Mesenchymal stem cell (in vitro differentiated cells and primary cell): ENCODE measurements around the gene NHLRC1.

Experiments
- DNase-seq: peaks from one replicate; pipeline ENCODE4 v3.0.0-alpha.2; 2013
- H2AFZ ChIP-seq: one replicate; pipeline ENCODE4 v1.6.1; 2013; ENCODE audit warnings: low read depth, mild to moderate bottlenecking, control low read depth, inconsistent platforms, low read length, moderate library complexity
- H2AK5ac ChIP-seq: 2 replicates; pipeline ENCODE4 v1.6.1; 2013; ENCODE audit warnings: low read length, moderate library complexity, mild to moderate bottlenecking, inconsistent platforms; ENCODE audit not compliant: severe bottlenecking
- H2BK120ac ChIP-seq: one replicate; pipeline ENCODE4 v1.6.1; 2013; ENCODE audit warnings: low read depth, mild to moderate bottlenecking, inconsistent platforms, low read length, moderate library complexity
- H2BK12ac ChIP-seq, 2 experiments: one replicate each; pipeline ENCODE4 v1.6.1; 2013; ENCODE audit warnings: inconsistent platforms in 2 of 2, low read length in 2 of 2, mild to moderate bottlenecking in 2 of 2, moderate library complexity in 2 of 2, control low read depth in 1 of 2
- H2BK15ac ChIP-seq: one replicate; pipeline ENCODE4 v1.6.1; 2013; ENCODE audit warnings: mild to moderate bottlenecking, low read depth, inconsistent platforms; ENCODE audit not compliant: poor library complexity, severe bottlenecking
- H2BK5ac ChIP-seq: 2 replicates; pipeline ENCODE4 v1.6.1; 2013; ENCODE audit warnings: low read depth, mild to moderate bottlenecking, low read length, control low read depth, inconsistent platforms; ENCODE audit not compliant: poor library complexity, severe bottlenecking
- H3K14ac ChIP-seq, 2 experiments: one replicate each; pipeline ENCODE4 v1.6.1; 2013; ENCODE audit warnings: inconsistent platforms in 2 of 2, low read length in 2 of 2, control low read depth in 1 of 2, mild to moderate bottlenecking in 1 of 2, moderate library complexity in 1 of 2
- H3K18ac ChIP-seq, 2 experiments: one replicate each; pipeline ENCODE4 v1.6.1; 2013; ENCODE audit warnings: inconsistent platforms in 2 of 2, low read length in 2 of 2, control low read depth in 1 of 2, low read depth in 1 of 2, mild to moderate bottlenecking in 1 of 2
- H3K23ac ChIP-seq, 2 experiments: one replicate each; pipeline ENCODE4 v1.6.1; 2013; ENCODE audit warnings: inconsistent platforms in 2 of 2, low read length in 2 of 2, mild to moderate bottlenecking in 2 of 2, moderate library complexity in 2 of 2, control low read depth in 1 of 2
- H3K27ac ChIP-seq: 2 replicates; pipeline ENCODE4 v1.5.1; 2013; ENCODE audit warnings: mild to moderate bottlenecking, moderate library complexity, low read length, control low read depth, inconsistent platforms; ENCODE audit not compliant: poor library complexity, severe bottlenecking
- H3K27me3 ChIP-seq, 2 experiments: 2 replicates each; pipeline versions ENCODE4 v1.6.1 to v1.7.0; 2013; ENCODE audit warnings: low read length in 2 of 2, mild to moderate bottlenecking in 2 of 2, moderate library complexity in 2 of 2, control low read depth in 1 of 2, inconsistent platforms in 1 of 2; ENCODE audit not compliant: control insufficient read depth in 1 of 2, insufficient read depth in 1 of 2
- H3K36me3 ChIP-seq, 2 experiments: 2 replicates each; pipeline versions ENCODE4 v1.6.1 to v1.7.0; 2013; ENCODE audit warnings: low read length in 2 of 2, control low read depth in 1 of 2, inconsistent platforms in 1 of 2, low read depth in 1 of 2, mild to moderate bottlenecking in 1 of 2; ENCODE audit not compliant: insufficient read depth in 2 of 2, control insufficient read depth in 1 of 2
- H3K4ac ChIP-seq, 2 experiments: one replicate each; pipeline ENCODE4 v1.6.1; 2013; ENCODE audit warnings: inconsistent platforms in 2 of 2, low read length in 2 of 2, mild to moderate bottlenecking in 2 of 2, moderate library complexity in 2 of 2, control low read depth in 1 of 2, low read depth in 1 of 2
- H3K4me1 ChIP-seq: 2 replicates; pipeline ENCODE4 v1.6.1; 2013; ENCODE audit warnings: low read depth, low read length, control low read depth; ENCODE audit not compliant: control insufficient read depth, insufficient read depth
- H3K4me2 ChIP-seq: 2 replicates; pipeline ENCODE4 v1.6.1; 2013; ENCODE audit warnings: low read length, mild to moderate bottlenecking, inconsistent platforms; ENCODE audit not compliant: poor library complexity, severe bottlenecking
- H3K4me3 ChIP-seq, 2 experiments: 2 replicates each; pipeline versions ENCODE4 v1.5.1 to v1.7.0; 2013; ENCODE audit warnings: low read length in 2 of 2, mild to moderate bottlenecking in 2 of 2, control low read depth in 1 of 2, low read depth in 1 of 2; ENCODE audit not compliant: insufficient read depth in 1 of 2
- H3K79me1 ChIP-seq: replicated peaks from 2 replicates; pipeline ENCODE4 v1.6.1; 2013; ENCODE audit warnings: mild to moderate bottlenecking, control low read depth, low read length, inconsistent platforms; ENCODE audit not compliant: poor library complexity, severe bottlenecking
- H3K9ac ChIP-seq: 2 replicates; pipeline ENCODE4 v1.7.0; 2013; ENCODE audit warnings: mild to moderate bottlenecking, low read length, moderate library complexity
- H3K9me3 ChIP-seq: 2 replicates; pipeline ENCODE4 v1.7.0; 2013; ENCODE audit warnings: mild to moderate bottlenecking, low read length; ENCODE audit not compliant: control insufficient read depth
- H4K8ac ChIP-seq: one replicate; pipeline ENCODE4 v1.6.1; 2013; ENCODE audit warnings: inconsistent platforms, mild to moderate bottlenecking, low read length, moderate library complexity
- H4K91ac ChIP-seq: one replicate; pipeline ENCODE4 v1.6.1; 2013; ENCODE audit warnings: mild to moderate bottlenecking, low read length, inconsistent platforms
- WGBS: methylation state at CpG from one replicate; pipeline ENCODE4 v1.1.7; 2013; ENCODE audit warnings: mixed read lengths; 5-methylcytosine and 5-hydroxymethylcytosine counted together

Gene NHLRC1

DNA sequence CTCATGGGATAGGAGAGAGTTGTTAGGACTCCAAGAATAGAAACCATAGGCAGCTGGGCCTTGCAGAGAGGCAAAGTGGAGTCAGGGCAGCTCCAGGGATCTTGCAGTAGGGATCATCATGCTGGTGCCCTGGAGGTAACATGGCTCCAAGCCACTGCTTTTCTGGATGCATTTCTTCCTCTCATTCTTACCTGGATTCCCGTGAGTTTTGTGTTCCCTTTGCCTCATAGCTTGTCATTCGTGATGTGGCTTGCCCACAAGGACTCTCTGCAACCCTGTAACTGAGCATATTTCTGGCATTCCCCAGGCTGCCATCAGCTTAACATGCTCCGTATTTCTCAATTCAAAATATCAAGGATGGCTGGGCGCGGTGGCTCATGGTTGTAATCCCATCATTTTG is 5.3 kb downstream of the NHLRC1 start:
- Histone ChIP-seq H2BK120ac (no peak overlapping the region), H3K36me3 (no peaks in the 10 kb centered on the region), H2BK12ac (no peak overlapping the region), H3K9ac (no peak overlapping the region), H3K4me1 (peaks cover 2% of the 10 kb centered on the region), H4K8ac (no peak overlapping the region), H2AFZ (no peak overlapping the region), H3K14ac (no peak overlapping the region), H3K27me3 (no peaks in the 10 kb centered on the region), H2AK5ac (no peak overlapping the region), H3K9me3 (no peaks in the 10 kb centered on the region), H3K23ac (no peak overlapping the region), H3K27ac (no peak overlapping the region), H3K4me3 (no peak overlapping the region), H3K18ac (no peak overlapping the region), H3K4me2 (no peak overlapping the region), H2BK5ac (no peak overlapping the region), H4K91ac (no peak overlapping the region), H2BK15ac (no peak overlapping the region), H3K4ac (no peak overlapping the region), H3K79me1 (no peaks in the 10 kb centered on the region)
- WGBS, result 92% methylated on average over 5 of the region's 5 CpGs
- DNase-seq, result no peak

DNA sequence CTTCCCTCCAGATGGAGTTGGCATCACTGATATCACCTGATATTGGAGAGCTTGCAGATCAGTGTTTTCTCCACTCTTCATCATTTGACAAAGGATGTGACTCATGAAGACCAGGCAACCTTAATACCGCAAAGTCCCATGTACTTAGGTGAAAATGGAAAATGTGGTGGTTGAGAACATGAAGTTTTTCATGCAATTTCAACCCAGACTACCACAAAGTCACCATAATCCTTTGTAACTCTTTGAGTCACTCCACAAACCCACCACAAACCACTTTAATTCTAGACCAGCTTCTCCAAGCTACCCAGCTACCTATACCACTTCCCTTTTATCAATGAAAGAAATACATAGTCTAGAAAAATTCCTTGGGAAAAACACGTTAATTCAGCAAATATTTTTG is 7.1 kb downstream of the NHLRC1 start:
- no peaks in the 10 kb centered on the region for H3K36me3 ChIP-seq
- no peak overlapping the region for H3K9ac ChIP-seq
- H2BK12ac ChIP-seq, result no peak overlapping the region
- H4K8ac ChIP-seq, result no peak overlapping the region
- H3K27me3 ChIP-seq, result no peaks in the 10 kb centered on the region
- no peak overlapping the region for H2AFZ ChIP-seq
- H4K91ac ChIP-seq, result no peak overlapping the region
- 86% methylated on average over 1 of the region's 2 CpGs for WGBS
- no peak overlapping the region for H3K18ac ChIP-seq
- H2BK15ac ChIP-seq, result no peak overlapping the region
- no peak overlapping the region for H2BK120ac ChIP-seq
- H3K27ac ChIP-seq, result no peak overlapping the region
- H3K9me3 ChIP-seq, result no peaks in the 10 kb centered on the region
- H3K4me1 ChIP-seq, result no peaks in the 10 kb centered on the region
- no peak overlapping the region for H2AK5ac ChIP-seq
- H3K4me2 ChIP-seq, result no peak overlapping the region
- H3K14ac ChIP-seq, result no peak overlapping the region
- no peak for DNase-seq
- no peak overlapping the region for H3K23ac ChIP-seq
- H2BK5ac ChIP-seq, result no peak overlapping the region
- no peak overlapping the region for H3K4me3 ChIP-seq
- H3K79me1 ChIP-seq, result no peaks in the 10 kb centered on the region
- H3K4ac ChIP-seq, result no peak overlapping the region

DNA sequence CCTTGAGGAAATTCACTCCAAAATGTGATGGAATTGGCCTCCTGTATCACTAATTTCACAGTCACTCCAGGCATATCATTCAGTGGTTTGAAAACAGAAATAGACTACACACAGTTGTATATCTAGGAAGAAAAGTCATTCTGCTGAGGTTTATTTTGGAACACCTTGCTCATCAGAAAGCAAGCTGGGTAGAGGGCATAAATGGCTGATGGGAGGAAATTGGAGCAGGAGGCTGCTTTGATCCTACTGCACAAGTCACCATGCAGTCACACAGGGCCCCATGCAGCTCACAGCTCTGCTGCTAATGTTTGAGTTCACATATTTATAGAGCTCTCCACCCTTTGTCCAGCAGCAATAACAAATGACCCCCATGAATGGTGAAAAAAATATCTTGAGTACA is 12.3 kb downstream of the NHLRC1 start:
- H3K79me1 ChIP-seq, result no peaks in the 10 kb centered on the region
- no peak overlapping the region for H4K8ac ChIP-seq
- H2AFZ ChIP-seq, result no peak overlapping the region
- no peak overlapping the region for H3K4ac ChIP-seq
- no peaks in the 10 kb centered on the region for H3K27me3 ChIP-seq
- no peak overlapping the region for H2AK5ac ChIP-seq
- no peak overlapping the region for H2BK120ac ChIP-seq
- H3K4me1 ChIP-seq, result no peaks in the 10 kb centered on the region
- no peak overlapping the region for H3K4me3 ChIP-seq
- H3K27ac ChIP-seq, result no peak overlapping the region
- H2BK12ac ChIP-seq, result no peak overlapping the region
- no peaks in the 10 kb centered on the region for H3K36me3 ChIP-seq
- H4K91ac ChIP-seq, result no peak overlapping the region
- peaks cover 12% of the 10 kb centered on the region for H3K9me3 ChIP-seq
- H2BK15ac ChIP-seq, result no peak overlapping the region
- H3K14ac ChIP-seq, result no peak overlapping the region
- H3K18ac ChIP-seq, result no peak overlapping the region
- H3K4me2 ChIP-seq, result no peak overlapping the region
- H3K23ac ChIP-seq, result no peak overlapping the region
- no peak overlapping the region for H3K9ac ChIP-seq
- H2BK5ac ChIP-seq, result no peak overlapping the region
- DNase-seq, result no peak

DNA sequence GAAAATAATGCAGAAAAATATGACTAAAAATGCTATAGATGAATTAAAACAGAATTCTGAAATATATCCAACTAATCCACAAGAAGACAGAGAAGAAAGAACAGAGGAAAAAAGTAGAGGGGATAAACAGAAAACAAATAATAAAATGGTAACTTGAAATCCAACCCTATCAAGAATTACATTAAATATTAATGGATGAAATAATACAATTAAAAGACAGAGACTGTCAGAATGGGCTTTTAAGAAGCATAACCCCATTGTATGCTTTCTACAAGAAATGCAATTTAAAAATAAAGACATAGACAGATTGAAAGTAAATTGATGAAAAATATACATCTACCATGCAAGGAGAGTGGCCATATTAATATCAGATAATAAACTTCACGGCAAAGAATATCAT is 15.4 kb downstream of the NHLRC1 start:
- Histone ChIP-seq H3K4me3 (no peak overlapping the region), H3K79me1 (no peaks in the 10 kb centered on the region), H3K9me3 (peaks cover 12% of the 10 kb centered on the region), H2BK12ac (no peak overlapping the region), H2BK15ac (no peak overlapping the region), H3K18ac (no peak overlapping the region), H2BK120ac (no peak overlapping the region), H3K27ac (no peak overlapping the region), H4K8ac (no peak overlapping the region), H2AFZ (no peak overlapping the region), H4K91ac (no peak overlapping the region), H3K14ac (no peak overlapping the region), H3K36me3 (no peaks in the 10 kb centered on the region), H2BK5ac (no peak overlapping the region), H3K4ac (no peak overlapping the region), H3K27me3 (no peaks in the 10 kb centered on the region), H3K23ac (no peak overlapping the region), H2AK5ac (no peak overlapping the region), H3K4me1 (no peaks in the 10 kb centered on the region), H3K9ac (no peak overlapping the region), H3K4me2 (no peak overlapping the region)
- WGBS, result 100% methylated on average over 1 of the region's 1 CpG
- no peak for DNase-seq
